Loucy (cell line): ENCODE data around the gene FGR.

Experiments used
- CTCF ChIP-seq: fragments of 200-600 bp; sonication (generic); conservative IDR thresholded peaks from 2 replicates; pipeline ENCODE4 v1.5.1; 2014; ENCODE audit warnings: mild to moderate bottlenecking, antibody characterized with exemption, low read length
- EZH2phosphoT487 ChIP-seq: fragments of 200-600 bp; IDR thresholded peaks from 2 replicates; pipeline ENCODE4 v1.6.1; 2018; ENCODE audit warnings: antibody characterized with exemption, mild to moderate bottlenecking, moderate library complexity, borderline replicate concordance

- TF ChIP-seq CTCF (no peak), EZH2phosphoT487 (no peak)
Measured at GRCh38 chr1:27665016-27665651, 30.1 kb upstream of the FGR start.
